GM18867 (cell line): Measurements from ENCODE around the gene SRBD1.

Experiments
- ATAC-seq: cut with Tn5 transposase; IDR thresholded peaks from one replicate; pipeline ENCODE4 v1.9.1; 2021; ENCODE audit warnings: mild to moderate bottlenecking, moderate library complexity; ENCODE audit not compliant: unreplicated experiment

The SRBD1 gene

DNA sequence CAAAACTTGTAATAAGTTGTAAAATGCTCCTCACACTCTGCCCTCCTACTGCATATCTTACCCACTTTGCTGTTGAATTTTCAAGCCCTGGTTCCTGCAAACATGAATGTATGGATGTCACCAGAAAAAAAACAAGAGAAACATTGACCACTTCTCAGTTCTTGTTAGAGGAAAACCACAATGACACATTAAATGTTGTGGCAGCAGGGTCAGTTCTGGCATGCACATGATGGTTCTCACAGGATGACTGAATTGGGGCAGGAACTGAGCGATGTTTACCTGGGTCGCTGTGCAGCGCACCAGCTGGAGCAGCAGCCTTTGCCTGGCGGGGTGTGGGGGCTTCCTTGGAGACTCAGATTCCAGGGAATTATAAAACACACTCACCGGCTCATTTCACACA lies 26.4 kb upstream of the SRBD1 start:
- ATAC-seq: peak; percentile 56

DNA sequence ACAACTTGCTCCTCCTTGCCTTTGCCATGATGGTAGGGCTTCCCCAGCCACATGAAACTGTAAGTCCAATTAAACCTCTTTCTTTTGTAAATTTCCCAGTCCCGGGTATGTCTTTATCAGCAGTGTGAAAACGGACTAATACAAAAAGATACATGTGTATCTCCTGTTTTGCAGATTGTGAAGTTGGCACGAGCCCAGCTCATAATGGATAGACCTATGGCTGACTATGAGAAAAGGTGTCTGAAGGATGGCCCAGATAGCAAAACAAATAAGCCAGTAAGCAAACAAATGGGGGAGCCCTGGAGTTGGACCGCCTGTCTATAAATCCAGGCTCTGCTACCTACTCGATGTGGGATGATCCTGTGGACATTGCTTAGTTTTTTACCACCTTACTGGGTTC lies 24.9 kb upstream of the SRBD1 start:
- no peak for ATAC-seq

DNA sequence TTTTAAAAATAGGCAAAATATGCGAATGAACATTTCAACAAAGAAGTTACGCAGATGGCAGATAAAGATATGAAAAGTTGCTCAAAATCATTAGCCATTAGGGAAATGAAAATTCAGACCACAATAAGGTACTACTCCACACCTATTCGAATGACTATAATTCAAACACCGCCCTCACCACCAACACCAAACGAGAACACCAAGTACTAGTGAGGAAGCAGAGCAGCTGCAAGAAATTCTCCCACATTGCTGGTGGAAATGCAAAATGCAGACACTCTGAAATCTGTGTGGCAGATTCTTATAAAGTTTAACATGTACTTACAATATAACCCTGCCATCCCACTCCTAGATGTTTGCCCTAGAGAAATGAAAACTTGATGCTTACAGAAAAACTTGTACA lies 23.2 kb upstream of the SRBD1 start:
- ATAC-seq: no peak

DNA sequence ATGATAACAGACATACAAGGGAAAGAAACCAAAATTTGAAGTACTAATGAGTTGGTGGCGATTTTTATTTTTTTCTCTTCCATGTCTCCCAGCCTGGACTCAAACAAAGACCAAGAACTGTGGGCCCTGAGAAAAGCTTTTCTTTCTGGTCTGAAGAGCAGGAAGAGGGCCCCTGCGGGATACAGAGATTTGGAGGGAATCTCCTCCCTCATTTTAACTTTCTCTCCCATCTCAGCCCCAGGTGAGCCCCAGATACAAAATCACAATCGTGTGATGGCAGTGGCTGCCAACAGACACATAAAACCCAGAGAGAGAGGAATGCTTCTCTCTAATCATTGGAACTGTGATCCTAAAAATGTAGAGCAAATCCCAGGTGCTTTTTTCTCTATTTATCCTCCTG lies 20.9 kb upstream of the SRBD1 start:
- no peak for ATAC-seq

DNA sequence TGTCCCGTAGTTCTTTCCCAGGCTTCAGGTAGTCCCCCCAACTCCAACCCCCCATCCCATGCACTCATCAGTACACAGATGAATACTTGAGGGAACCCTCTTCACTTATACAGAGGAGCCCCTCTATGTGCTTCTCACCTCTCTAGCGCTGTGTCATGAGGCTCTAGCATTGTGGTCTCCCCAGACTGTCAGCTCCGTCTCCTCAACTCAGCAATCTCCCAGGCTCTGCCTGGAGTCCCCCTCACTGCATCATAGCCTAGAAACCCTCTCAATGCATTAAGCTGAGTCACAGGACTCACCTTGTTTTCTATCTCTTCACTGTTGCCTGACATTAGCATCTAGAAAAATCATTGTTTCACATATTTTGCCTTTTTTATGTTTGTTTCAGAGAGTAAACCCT lies 20.3 kb upstream of the SRBD1 start:
- ATAC-seq: no peak

DNA sequence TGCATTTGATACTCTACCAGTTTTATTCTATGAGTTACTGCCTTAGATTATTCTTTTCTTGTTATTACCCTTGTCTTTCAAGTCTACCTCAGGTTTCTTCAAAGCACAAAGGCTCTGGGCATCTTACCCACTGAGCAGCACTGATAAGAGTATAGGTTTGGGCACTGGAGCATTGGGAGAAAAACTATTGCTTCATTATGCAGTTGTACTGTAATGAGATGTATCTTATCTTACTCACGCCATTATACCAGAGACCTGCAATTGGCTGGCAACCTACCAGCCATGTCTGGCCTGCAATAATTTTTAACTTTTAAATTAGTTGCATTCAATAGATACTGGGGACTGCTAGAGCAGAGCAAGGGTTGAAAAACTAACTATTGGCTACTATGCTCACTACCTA lies 18.9 kb upstream of the SRBD1 start:
- no peak for ATAC-seq

DNA sequence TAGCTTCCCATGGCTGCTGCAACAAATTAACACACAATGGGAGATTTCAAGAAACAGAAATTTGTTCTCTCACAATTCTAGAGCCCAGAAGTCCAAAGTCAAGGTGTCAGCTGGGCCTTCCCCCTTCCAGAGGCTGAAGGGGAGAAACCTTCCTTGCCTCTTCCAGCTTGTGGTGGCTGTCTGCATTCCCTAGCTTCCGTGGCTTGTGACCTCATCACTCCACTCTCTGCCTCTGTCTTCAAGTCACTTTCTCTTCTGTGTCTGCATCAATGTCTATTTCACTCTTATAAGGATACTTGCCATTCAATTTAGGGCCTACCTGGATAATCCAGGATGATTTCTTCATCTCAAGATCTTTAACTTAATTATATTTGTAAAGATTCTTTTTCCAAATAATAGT lies 16.8 kb upstream of the SRBD1 start:
- no peak for ATAC-seq

DNA sequence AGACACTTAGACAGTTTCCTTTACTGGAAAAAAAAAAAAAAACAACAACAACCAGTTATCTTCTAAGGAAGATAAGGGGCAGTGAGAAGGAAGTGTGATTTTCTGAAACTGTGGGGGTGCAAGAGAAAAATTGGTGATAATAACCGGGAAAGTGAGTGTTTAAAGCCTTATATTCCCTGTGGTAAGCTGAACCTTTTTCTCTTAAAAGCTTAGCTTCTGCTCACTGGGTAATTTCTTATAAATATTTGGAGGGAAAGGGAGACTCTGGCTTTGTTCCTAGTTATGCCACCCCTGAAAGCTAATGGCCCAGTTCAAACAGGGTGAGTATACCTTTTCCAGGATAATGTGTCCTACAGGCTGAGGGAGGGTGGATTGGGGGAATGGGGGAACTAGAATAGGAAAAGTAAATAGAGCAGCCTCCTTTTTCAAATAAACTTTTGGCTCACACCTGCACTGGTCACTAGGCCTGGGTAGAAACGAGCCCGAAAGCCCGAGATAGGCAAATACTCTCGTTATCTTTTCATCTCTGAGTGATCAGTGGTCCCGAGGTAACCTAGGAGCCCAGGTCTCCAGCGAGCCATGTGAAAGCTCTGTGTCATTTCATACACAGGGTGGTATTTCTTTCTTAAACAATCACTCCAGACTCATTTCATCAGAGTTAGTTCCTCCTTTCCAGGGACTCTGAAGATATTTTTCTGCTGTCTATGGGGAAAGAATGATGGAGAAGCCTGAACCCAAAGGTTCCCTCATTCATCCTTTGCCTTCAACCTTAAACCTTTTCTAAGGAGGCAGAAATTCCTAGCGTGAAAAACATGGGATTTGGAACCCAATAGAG lies 15.5 kb upstream of the SRBD1 start:
- ATAC-seq: no peak

DNA sequence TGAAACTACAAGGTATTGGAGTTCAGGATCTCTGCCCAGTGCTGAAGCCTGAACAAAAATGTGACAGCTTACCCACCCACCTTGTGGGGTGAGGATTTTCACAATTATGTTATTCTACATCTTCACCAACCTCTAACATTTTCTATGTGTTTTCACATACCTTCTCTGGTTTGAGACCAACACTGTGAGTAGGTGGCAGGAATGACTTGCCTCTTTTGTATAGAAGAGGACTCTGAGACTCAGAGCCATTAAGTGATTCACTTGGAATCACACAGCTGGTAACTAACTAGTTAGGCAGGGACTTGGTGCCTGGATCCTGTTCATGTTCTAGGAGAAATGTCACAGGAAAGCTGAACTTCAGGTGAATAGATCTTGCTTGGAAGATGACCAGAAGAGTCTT lies 14.8 kb upstream of the SRBD1 start:
- no peak for ATAC-seq

DNA sequence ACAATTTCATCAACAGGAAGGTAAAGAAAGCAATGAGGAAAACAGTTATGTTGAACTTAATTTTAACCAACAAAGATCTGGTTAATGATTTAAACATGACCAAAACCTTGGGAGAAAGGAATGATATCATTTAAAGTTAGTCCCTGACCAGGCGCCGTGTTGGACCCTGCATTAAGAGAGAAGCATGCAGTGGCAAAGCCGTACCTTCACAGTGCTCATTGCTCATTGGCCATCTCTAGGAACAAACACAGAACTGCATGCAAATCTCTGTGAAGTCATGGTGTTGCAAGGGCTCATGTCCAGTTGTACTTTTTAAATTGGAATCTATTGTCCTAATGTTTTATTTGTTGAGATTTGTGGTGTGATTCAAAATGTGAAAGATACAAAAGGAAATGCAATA lies 12.0 kb upstream of the SRBD1 start:
- ATAC-seq: no peak

DNA sequence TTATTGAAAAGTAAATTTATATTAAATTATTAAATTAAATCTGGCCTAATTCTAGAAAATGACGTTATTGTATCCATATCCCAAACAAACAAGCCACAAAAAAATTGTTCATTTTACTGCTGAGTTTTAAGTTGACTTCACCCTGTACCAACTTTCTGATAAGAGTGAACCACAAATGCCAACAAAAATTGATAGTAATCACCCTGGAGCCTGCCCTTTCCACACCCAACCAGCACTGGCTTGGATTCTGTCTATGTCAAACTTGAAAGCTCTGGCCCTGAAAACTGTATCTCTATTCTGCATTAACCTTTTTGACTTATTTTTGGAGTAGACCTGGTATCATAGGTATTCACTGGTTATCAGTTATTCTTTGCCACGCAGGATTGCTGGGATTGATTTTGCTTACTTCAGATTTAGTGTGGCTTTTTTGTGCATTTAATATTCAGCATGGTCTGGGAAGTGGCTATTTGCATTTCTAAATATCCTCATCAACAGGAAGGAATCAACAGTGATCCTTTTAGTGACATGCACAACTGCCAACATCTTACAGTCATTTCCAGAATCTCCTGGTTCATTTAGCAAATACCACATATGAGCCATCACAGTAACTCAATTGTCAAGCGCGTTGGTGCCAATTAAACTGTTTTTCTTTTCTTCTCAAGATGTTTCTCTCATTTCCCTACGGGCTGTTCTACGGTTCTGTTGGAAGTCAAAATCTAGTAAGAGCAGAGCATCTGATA lies 11.4 kb upstream of the SRBD1 start:
- no peak for ATAC-seq

DNA sequence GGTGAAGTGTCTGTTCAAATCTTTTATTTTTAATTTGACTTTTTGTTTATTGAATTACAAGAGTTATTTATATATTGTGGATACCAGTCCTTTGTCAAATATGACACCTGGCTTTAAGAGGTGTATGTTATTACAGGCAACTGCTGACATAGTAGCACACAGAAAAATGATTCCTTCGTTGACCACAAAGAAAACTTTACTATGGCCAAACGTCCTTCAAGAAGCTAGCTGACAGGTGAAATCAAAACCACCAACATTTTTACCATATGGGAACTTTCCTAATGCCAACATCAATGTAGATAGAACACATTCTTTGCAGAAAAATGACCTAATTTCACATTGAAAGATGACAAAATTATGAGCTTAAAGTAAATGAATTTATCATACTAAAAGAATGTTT lies 6.4 kb upstream of the SRBD1 start:
- ATAC-seq: no peak

DNA sequence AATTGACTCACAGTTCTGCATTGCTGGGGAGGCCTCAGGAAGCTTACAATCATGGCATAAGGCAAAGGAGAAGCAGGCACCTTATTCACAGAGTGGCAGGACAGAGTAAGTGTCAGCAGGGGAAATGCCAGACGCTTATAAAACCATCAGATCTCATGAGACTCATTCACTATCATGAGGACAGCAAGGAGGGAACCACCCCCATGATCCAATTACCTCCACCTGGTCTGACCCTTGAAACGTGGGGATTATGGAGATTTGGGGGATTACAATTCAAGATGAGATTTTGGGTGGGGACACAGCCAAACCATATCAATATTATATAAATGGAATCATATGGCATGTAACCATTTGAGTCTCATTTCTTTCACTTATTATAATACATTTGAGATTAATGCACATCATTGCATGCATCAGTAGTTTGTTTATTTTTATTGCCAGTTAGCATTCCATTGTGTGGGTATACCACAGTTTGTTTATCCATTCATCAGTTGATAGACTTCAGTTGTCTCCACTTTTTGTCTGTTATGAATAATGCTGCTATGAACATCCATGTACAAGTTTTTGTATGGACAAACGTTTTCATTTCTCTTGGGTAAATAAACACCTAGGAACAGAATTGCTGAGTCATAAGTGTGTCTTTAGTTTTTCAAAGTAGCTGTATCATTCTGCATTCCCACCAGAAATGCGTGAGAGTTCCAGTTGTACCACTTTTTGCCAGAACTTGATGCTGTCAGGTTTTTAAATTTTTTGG lies 5.8 kb upstream of the SRBD1 start:
- ATAC-seq: no peak

DNA sequence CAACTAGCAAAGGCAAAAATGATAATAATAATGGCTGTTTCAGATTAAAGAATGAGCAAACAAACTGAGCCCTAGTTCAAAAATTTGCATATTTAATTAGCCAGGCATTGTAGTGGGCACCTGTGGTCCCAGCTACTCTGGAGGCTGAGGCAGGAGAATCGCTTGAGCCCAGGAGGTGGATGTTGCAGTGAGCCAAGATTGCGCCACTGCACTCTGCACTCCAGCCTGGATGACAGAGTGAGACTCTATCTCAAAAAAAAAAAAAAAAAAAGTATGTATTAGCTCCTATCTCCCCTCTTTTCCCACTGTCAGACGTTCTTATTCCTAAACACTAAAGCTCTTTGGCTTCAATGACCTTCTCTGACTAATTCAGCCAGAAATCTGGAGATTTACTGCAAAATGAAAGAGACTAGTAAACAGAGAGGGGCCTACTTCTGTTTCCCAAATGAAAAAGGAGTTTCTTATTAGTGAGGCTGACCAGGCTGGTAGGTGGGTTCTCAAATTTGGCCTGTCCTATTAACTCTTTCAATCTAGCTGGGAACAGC lies 3.9 kb upstream of the SRBD1 start:
- ATAC-seq: no peak

DNA sequence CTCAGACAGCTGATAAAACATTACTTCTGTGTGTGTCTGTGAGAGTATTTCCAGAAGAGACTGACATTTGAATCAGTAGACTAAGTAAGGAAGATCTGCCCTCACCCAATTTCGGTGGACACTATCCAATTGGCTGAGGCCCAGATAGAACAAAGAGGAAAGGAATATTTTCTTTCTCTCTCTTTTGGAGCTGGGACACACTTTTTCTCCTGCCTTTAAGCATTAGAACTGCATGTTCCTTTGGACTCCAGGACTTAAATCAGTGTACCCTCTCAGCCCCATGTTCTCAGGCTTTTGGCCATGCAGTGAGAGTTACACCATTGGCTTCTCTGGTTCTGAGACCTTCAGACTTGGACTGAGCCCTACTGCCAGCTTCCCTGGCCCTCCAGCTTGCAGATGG lies 3.3 kb upstream of the SRBD1 start:
- ATAC-seq: no peak

DNA sequence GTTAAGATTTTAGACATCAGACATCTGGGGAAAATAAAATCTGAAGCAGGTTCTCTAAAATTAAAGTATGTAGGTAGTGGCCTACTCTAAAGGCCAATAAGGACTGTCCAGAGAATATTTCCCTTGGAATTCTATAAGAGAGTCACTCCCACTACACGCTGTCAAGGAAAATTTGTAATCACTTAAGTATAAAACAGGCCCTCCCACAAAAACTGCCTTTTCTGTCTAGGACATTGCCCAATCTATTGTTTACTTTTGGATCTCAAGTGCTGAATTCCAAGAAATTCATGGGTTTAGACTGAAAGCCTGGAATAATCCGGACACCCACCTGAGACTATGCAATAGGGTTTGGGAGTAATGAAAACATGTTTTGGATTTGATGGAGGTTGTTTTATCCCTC lies 1.7 kb upstream of the SRBD1 start:
- no peak for ATAC-seq

DNA sequence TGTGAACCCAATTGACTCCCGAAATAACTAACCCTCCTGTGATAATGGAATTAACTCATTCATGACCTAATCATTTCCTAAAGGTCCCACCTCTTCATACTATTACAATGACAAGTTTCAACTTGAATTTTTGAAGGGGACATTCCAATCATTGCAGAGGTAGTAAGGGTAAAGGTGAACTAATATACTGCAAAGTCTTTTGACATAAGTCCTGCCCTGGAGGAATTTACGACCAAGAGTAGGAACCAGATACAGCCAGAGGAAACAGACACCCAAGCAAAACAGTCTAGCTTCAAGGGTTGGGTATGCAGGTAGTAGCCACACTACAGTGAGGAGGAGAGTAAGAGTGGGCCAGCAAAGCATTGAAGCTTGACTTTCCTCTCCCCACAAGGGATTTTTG lies 1.2 kb upstream of the SRBD1 start:
- no peak for ATAC-seq

DNA sequence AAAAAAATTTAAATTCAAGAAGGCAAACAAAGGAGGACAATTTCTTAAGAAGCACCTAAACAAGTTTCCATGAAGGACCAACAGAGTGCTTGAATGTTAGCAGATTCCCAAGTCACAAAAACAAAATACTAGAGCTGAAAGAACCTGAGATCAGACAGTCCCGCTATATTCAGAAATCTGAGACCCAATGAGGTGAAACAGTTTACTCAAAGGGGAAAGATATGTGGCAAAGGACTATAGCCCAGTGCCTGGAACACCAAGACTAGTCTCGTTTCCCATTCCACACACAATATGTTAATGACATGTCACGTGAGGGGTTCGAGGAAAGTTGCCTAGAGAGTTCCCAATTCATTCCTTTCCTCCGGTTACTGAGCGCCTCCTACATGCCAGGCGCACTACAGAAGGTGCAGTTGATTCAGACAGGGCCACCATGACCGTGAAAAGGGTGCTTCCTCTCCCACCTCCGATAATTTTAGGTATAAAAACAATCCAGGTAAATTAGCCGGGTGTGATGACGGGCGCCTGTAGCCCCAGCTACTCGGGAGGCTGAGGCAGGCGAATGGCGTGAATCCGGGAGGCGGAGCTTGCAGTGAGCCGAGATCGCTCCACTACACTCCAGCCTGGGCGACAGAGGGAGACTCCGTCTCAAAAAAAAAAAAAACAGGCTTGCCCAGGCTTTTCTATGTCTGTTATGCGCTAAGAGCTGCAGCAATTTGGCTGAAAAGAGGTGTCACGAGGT lies 617 bp downstream of the SRBD1 start:
- ATAC-seq: peak; percentile 48

DNA sequence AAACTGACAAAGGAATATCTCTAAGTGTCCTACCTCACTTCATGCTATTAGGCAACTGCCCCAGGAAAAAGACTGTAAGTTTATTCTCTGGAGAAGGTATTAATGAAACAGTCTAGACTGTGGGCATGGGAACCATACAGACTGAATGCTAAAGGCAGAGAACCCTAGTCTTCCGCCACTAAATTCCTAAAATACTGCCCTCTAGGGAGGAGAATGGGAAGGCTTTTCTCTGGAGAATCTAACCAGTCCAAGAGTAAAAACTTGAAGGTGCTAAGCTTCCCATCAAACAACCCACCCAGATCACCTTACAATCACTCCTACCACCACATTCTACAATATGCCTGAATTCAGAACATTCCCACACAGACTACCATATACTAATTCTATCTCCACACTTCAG lies 3.4 kb downstream of the SRBD1 start:
- no peak for ATAC-seq

DNA sequence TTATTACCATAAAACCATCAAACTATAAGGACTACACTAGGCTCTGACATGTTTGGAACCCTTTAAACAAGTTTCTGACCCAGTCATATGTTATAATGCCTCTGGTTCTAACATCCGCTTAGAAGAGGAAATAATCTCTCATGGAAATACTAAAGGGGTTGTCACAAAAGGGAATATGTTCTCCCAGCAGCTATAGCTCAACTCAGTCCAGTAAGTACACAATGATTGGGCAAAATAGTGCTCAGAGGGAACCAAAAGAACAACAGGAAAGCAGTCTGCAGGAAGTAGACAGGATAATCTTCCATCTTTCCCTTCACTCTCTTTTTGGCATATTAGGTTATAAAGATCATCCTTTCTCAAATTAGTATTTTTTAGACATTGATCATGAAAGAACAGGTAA lies 4.3 kb downstream of the SRBD1 start:
- no peak for ATAC-seq

DNA sequence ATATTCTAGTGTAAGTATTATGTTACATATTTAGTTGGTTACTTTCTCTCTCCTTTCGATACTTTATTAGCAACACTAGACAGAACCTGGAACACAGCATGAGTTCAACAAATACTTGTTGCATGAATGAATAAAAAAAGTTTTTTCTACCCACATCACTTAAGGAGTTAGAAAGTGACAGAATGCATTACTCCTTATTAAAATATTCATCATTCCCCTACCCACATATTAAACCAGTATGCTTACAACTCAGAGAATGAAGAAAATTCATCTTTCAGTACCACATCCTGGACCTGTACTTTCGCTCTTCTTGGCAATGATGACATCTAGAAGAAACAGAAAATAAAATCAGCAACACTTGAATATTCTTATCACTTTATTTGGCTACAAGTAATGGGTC lies 6.0 kb downstream of the SRBD1 start:
- ATAC-seq: no peak
